ENCODE data around the gene ZNF682. TPM values are rescaled to one million over a fixed set of nuclear protein-coding genes. Genes with fewer than 3 reads are reported as not detected.
A peak's percentile ranks its signal among the peaks of the same experiment; 100 is the strongest.
"Not testable (repeated sequence)": the region's sequence is repeated elsewhere in the genome, so short reads cannot be mapped to it uniquely, and the experiment has no call there.

The ZNF682 gene
- total RNA-seq, 4 donors from 2014 or later = 1.6 to 5.9 (median 3.8) TPM

GRCh38 chr19:20035935-20036334 is 3.4 kb downstream of the ZNF682 start:
- Histone ChIP-seq H3K9me3 (no peaks in the 10 kb centered on the region), H3K36me3 (peaks cover 0 to 20% of the 10 kb centered on the region in 2 donors), H3K4me3 (no peak overlapping the region), H3K4me1 (peaks cover 0 to 17% (median 0%) of the 10 kb centered on the region in 3 donors), H3K27ac (no peak overlapping the region), H3K27me3 (no peaks in the 10 kb centered on the region)
- no peak for TF ChIP-seq POLR2AphosphoS5 (IDR thresholded peaks at IDR 0.05)
- no peak for TF ChIP-seq EP300 (IDR thresholded peaks at IDR 0.05)
- no peak for TF ChIP-seq POLR2A (IDR thresholded peaks at IDR 0.05)
- TF ChIP-seq, protein P1, sequence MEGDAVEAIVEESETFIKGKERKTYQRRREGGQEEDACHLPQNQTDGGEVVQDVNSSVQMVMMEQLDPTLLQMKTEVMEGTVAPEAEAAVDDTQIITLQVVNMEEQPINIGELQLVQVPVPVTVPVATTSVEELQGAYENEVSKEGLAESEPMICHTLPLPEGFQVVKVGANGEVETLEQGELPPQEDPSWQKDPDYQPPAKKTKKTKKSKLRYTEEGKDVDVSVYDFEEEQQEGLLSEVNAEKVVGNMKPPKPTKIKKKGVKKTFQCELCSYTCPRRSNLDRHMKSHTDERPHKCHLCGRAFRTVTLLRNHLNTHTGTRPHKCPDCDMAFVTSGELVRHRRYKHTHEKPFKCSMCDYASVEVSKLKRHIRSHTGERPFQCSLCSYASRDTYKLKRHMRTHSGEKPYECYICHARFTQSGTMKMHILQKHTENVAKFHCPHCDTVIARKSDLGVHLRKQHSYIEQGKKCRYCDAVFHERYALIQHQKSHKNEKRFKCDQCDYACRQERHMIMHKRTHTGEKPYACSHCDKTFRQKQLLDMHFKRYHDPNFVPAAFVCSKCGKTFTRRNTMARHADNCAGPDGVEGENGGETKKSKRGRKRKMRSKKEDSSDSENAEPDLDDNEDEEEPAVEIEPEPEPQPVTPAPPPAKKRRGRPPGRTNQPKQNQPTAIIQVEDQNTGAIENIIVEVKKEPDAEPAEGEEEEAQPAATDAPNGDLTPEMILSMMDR (IDR thresholded peaks at IDR 0.05) = no peak
- WGBS, 2 donors (ENCODE audit: low coverage in 1 of 2) = 94 to 95% methylated on average over 4 to 5 of the region's 5 CpGs
- no peak for ATAC-seq

DNA sequence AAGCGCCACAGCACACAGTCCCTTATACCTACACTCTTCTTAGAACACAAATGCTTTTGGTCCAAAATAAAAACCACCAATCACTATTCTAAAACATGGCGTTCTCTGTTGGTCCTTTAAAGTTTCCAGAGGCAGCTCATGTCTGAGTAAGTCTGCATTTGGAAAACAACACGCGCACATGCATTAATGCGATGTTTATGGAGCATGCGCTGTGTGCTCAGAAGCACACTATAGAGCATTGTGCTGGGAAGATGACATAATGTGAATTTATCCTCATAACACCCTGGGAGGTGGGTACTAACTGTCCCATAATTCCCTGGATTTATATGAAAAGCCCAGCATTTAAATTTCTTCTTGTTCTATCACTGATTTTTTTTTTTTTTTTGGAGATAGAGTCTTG is 10.7 kb downstream of the ZNF682 start:
- H3K9me3 ChIP-seq = no peaks in the 10 kb centered on the region
- no peak for ATAC-seq
- WGBS, 2 donors (ENCODE audit: low coverage in 1 of 2) = 97 to 100% methylated on average over 1 to 6 of the region's 6 CpGs
- no peak overlapping the region for H3K27ac ChIP-seq
- H3K36me3 ChIP-seq = peaks cover 0 to 59% of the 10 kb centered on the region in 2 donors
- H3K4me3 ChIP-seq = no peak overlapping the region
- TF ChIP-seq POLR2AphosphoS5 (IDR thresholded peaks at IDR 0.05) = no peak
- no peak for TF ChIP-seq POLR2A (IDR thresholded peaks at IDR 0.05)
- TF ChIP-seq EP300 (IDR thresholded peaks at IDR 0.05) = no peak
- TF ChIP-seq, protein P1 (IDR thresholded peaks at IDR 0.05) = no peak
- H3K27me3 ChIP-seq = no peaks in the 10 kb centered on the region
- no peaks in the 10 kb centered on the region for H3K4me1 ChIP-seq

GRCh38 chr19:20005741-20006140 is 33.6 kb downstream of the ZNF682 start:
- Histone ChIP-seq H3K36me3 (peaks cover 0 to 50% of the 10 kb centered on the region in 2 donors), H3K27ac (no peak overlapping the region), H3K4me1 (no peaks in the 10 kb centered on the region), H3K9me3 (peaks cover 0 to 41% (median 0%) of the 10 kb centered on the region in 3 donors), H3K27me3 (no peaks in the 10 kb centered on the region), H3K4me3 (no peak overlapping the region)
- WGBS, 2 donors (ENCODE audit: low coverage in 1 of 2) = 92 to 95% methylated on average over 2 of the region's 2 CpGs
- ATAC-seq = no peak
- TF ChIP-seq EP300 (IDR thresholded peaks at IDR 0.05) (no peak), POLR2A (IDR thresholded peaks at IDR 0.05) (no peak), POLR2AphosphoS5 (IDR thresholded peaks at IDR 0.05) (no peak)
- TF ChIP-seq, protein P1 (IDR thresholded peaks at IDR 0.05) = no peak

DNA sequence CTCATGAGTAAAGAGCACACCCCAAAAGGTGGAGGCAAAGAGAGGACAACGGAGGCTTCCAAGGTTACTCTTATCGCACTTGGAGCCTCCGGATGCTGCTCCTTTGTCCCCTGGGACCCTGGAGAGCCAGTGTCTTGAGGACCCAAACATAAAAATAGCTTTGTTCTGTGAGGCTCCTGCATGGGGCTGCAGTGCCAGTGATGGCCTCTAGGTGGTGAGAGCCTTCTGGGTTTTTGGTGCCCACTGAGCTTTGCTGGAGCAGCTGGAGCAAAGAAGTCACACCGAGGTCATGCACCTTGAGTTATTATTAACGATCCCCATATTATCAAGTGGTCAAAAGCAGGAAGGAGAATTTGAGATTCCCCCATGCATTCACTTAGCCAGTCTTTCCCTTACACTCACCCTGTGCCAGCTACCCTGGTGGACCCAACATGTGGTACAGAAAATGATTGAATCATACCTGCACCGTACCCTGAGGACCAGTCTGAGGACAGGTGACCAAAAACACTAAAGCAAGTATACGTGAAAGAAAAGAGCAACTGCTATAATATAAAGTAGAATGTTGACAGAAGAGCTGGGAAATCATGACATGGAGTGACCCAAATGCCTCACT is 41.5 kb downstream of the ZNF682 start:
- Histone ChIP-seq H3K27ac (no peak overlapping the region), H3K4me3 (no peak overlapping the region), H3K36me3 (no peaks in the 10 kb centered on the region), H3K4me1 (no peaks in the 10 kb centered on the region), H3K27me3 (no peaks in the 10 kb centered on the region), H3K9me3 (peaks cover 0 to 7% (median 0%) of the 10 kb centered on the region in 3 donors)
- TF ChIP-seq EP300 (IDR thresholded peaks at IDR 0.05) = no peak
- TF ChIP-seq, protein P1 (IDR thresholded peaks at IDR 0.05) = peak; percentile 41 to 88 (median 52)
- TF ChIP-seq POLR2AphosphoS5 (IDR thresholded peaks at IDR 0.05) = no peak
- ATAC-seq = no peak
- WGBS, 2 donors (ENCODE audit: low coverage in 1 of 2) = 56 to 79% methylated on average over 3 to 5 of the region's 7 CpGs

DNA sequence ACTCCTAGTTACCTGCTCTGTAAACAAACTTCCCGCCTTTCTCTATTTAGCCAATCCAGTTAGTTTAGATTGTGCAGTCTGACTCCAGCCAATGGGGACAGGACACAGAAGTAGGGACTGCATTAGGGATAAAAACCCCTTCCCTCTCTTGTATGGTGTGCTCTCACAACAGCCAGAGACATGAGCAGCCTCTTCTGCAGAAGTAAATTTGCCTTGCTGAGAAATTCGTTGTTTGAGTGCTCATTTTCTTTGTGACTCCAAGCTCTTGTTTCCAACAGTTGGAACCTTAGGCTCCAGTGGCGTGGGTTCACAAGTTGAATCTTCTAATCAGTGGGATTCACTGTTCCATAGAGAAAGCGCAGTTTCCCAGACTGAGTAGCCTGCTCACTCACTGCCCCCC is 72.4 kb downstream of the ZNF682 start:
- Histone ChIP-seq H3K9me3 (peaks cover 0 to 29% (median 0%) of the 10 kb centered on the region in 3 donors), H3K27ac (no peak overlapping the region), H3K4me3 (no peak overlapping the region), H3K36me3 (no peaks in the 10 kb centered on the region), H3K4me1 (no peaks in the 10 kb centered on the region), H3K27me3 (no peaks in the 10 kb centered on the region)
- ATAC-seq = no peak
- no peak for TF ChIP-seq EP300 (IDR thresholded peaks at IDR 0.05)
- TF ChIP-seq, protein P1 (IDR thresholded peaks at IDR 0.05) = no peak
- TF ChIP-seq POLR2AphosphoS5 (IDR thresholded peaks at IDR 0.05) = no peak
- no peak for TF ChIP-seq POLR2A (IDR thresholded peaks at IDR 0.05)
- 77 to 90% methylated on average over 2 to 3 of the region's 4 CpGs for WGBS, 2 donors (ENCODE audit: low coverage in 1 of 2)

GRCh38 chr19:19966126-19966525 is 73.2 kb downstream of the ZNF682 start:
- H3K27me3 ChIP-seq, ATAC-seq, H3K36me3 ChIP-seq, H3K4me3 ChIP-seq, H3K4me1 ChIP-seq, H3K27ac ChIP-seq: not testable (repeated sequence)
- no CpG with 5 or more reads among the region's 3 CpGs for WGBS, 2 donors (ENCODE audit: low coverage in 1 of 2)
- peaks cover 0 to 29% (median 0%) of the 10 kb centered on the region in 3 donors for H3K9me3 ChIP-seq
